Measurements from ENCODE around the gene ZNF831. TPM values are rescaled to one million over a fixed set of nuclear protein-coding genes. Genes with fewer than 3 reads are reported as not detected.

Gene ZNF831
- polyA plus RNA-seq, 5 donors: 0.13 to 0.15 (median 0.15) TPM

DNA sequence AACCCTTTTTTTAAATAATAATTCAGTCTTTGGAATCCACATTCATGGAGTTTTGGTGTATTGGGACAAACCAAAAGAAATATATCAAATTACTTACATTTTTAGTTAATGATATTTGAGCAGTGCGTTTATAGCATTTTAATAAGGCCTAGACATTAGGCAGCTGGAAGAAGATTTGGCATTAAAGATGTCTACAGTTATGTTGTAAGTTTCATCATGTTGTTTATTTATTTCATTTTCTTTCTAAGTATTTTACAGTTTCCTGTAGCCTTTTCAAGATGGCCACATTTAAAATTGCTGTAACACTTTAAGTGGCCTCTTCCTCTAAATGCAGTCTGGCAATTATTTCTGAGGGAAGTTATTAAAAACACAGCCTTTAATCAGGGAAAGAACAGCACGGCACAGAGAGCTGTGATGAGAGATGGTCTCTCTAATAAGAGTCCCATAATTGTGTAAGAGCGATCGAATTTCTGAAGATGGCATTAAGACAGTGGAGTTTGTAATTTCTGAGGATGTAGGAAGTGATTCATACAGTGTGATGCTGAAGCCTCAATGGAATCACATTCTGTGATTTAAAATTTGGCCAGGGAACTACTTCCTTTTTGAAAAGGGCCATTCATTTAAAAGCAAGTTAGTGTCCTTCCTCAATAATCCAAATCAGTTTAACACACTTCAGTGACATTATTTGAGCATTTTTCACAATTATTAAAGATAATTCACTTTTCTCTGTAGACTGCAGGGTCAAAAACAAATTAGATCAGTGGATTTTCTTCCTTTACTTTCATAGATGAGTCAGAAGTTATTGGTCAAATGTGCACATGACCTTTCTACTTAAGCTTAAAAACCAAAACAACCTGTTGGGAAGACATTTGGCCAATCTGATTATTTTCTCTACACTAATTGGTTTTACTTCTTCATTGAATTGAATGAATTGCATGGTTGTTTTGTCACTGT is 84.4 kb downstream of the ZNF831 start:
- peak; percentile 9 to 20 for DNase-seq

GRCh38 chr20:59250293-59250692 is 86.7 kb downstream of the ZNF831 start:
- DNase-seq: no peak

- no peak for DNase-seq
Observed at GRCh38 chr20:59253325-59253724, 89.7 kb downstream of the ZNF831 start.

DNA sequence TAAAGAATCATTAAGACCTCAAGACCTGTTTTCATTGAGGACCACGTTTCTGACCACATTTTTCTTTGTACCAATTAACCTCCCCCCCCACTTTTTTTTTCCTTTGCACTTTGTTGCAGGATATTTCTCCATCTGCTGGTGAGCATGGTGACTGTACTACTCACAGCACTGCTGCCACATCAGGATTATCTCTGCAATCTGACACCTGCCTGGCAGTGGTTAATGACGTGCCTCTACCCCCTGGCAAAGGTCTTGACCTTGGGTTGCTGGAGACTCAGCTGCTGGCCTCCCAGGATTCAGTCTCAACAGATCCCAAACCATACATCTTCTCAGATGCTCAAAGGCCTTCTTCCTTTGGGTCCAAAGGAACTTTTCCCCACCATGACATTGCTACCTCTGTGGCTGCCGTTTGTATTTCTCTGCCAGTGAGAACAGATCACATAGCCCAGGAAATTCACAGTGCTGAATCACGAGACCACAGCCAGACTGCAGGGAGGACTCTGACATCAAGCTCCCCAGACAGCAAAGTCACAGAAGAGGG is 90.2 kb downstream of the ZNF831 start:
- no peak for DNase-seq

- DNase-seq: no peak
Observed at GRCh38 chr20:59255256-59255655, 91.6 kb downstream of the ZNF831 start.

- DNase-seq: peak; percentile 12 to 22
Observed at GRCh38 chr20:59258221-59258621, 94.6 kb downstream of the ZNF831 start.

- no peak for DNase-seq
Observed at GRCh38 chr20:59259946-59260345, 96.3 kb downstream of the ZNF831 start.

GRCh38 chr20:59265298-59265697 is 101.7 kb downstream of the ZNF831 start:
- no peak for DNase-seq

- no peak for DNase-seq
Observed at GRCh38 chr20:59268870-59269269, 105.2 kb downstream of the ZNF831 start.

DNA sequence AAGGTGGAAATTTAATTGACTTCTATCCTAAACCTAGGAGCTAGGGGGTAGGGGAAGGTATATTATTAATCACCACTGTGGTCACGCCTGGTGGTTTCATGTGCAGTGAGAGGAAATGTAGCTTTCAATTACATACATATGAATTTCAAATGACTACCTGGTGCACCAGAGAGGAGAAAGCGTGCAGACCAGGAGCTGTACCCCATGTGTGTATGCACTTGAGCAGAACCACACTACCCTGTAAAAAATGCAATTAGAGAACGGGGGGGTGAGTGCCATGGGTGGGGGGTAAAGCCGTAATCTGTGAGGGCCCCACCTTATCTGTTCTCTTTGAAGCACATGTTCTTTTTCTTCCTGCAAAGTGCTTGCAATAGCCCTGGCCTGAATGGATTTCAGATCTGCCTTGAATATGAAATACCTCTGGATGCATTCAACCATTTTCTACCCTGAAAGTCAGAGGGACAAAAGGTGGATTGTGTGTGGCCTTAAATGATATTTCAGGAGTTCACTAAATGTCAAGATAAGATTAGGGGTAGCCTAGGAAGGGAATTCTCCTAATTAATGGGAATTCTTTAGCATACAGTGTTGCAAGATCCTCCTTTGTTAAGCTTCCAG is 105.9 kb downstream of the ZNF831 start:
- DNase-seq: no peak

DNA sequence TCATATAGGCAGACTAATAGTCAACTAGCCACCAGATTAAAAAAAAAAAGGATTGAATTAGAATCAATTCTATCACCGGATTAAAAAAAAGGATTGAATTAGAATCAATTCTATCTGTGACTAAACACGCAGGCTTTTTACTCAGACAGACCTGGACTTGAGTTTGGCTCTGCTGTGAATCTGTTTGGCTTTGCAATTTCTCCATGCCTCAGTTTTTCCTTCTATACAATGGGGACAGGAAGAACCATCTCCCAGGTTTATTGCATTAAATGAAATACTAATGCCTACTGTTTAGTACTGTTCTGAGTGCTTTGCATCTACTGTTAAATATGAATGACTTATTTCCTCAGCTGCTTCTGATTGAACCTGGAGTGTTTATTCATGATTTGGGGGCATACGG is 106.8 kb downstream of the ZNF831 start:
- DNase-seq: no peak

- DNase-seq: no peak
Observed at GRCh38 chr20:59273739-59274357, 110.2 kb downstream of the ZNF831 start.

- no peak for DNase-seq
Observed at GRCh38 chr20:59276938-59277337, 113.3 kb downstream of the ZNF831 start.

DNA sequence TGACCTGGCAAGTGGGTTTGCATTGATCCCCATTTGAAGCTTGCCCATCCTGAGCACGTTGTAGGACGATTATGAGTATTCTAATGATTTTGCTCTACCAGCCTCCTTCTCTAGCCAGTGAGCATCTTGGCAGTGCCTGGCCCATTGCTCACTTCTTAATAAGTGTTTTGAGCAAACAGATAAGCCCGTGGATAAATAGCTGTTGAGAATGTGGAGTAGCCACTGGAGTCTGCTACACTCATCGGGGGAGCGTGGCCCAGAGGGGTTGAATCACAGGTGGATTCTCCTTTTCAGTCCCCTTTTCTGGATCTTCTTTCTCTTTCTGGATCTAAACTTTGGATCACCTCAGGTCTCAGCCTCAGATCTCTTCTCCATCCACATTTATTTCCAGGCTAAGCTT is 120.8 kb downstream of the ZNF831 start:
- DNase-seq: no peak

- DNase-seq: no peak
Observed at GRCh38 chr20:59289994-59290393, 126.4 kb downstream of the ZNF831 start.

DNA sequence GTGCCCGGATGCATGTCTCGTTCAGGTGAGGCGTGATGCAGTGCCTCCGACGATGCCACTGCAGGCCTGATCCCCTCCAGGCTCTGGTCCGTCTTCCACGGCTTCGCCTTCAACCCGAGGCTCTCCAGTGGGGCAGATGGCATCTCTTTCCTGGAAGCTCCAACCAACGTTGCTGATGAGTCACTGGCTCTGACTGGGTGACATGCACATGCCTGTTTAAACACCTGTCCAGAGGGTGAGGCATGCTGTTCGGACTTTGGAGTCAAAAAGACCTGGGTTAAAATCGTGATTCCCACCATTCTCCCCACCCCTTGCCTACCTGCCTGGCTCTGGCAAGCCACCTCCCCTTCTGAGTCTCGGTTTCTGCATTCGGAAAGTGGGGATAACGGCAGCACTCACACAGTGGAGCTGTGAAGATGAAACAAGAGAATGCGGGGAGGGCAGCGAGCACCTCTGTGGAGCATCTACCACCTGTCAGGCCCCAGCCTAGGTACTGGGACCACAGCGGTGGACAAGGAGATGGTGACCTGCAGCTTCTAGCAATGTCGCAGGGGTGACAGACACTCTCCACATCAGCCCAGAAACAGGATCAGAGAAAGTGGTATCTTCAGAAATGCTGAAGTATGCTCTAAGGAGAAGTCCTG is 128.2 kb downstream of the ZNF831 start:
- DNase-seq: no peak

DNA sequence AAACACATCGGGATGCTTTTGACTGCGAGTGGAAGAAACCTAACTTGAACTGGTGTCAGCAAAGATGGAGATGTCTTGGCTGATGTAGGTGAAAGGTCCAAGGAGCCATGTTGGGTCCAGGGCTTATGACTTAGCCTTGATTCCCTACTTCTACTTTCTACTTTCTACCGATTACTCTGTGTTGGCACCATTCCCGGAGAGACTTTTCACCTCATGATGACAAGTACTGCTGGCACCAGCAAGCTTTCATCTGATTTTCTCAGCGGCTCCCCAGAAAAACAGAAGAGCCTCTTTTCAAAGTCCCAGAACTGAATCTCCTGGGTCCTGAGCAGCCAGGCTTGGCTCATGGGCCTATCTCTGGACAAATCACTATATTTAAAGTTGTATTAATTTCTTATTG is 131.9 kb downstream of the ZNF831 start:
- no peak for DNase-seq

GRCh38 chr20:59297686-59298085 is 134.1 kb downstream of the ZNF831 start:
- DNase-seq: no peak

GRCh38 chr20:59299945-59300332 is 136.3 kb downstream of the ZNF831 start:
- DNase-seq: no peak

GRCh38 chr20:59300333-59301081 is 136.9 kb downstream of the ZNF831 start, which contains the start of gene EDN3:
Gene EDN3, plus strand, starts transcription at chr20:59300611. Its CDS starts 202 bp downstream, at chr20:59300813.
- DNase-seq: no peak

All from right lung (tissue), 5 donors.